Heart left ventricle (tissue), 13 donors: ENCODE results near the gene GSAP.

ENCODE experiments used
- CTCF ChIP-seq, 12 donors: fragments of 200-600 bp; sonication (generic) in 4 of 12; IDR thresholded peaks; one replicate each; pipeline versions ENCODE4 v1.5.0 to v1.8.0; 2018 to 2022; ENCODE audit warnings: antibody characterized with exemption in 12 of 12, mild to moderate bottlenecking in 5 of 12
- POLR2A ChIP-seq, 2 donors: fragments of 450-650 bp; IDR thresholded peaks; one replicate each; pipeline ENCODE4 v1.6.1; 2017; ENCODE audit warnings: antibody characterized with exemption in 2 of 2, mild to moderate bottlenecking in 2 of 2, moderate library complexity in 2 of 2
- donor health status: ischemic (EF 13 %, LVEDD 7.1; RV severe dilation, severe dysfunction).
- donor health status: DM: no; HTN: yes; CAD: no.
- donor health status: DM: no; HTN: no; CAD: no.
- donor health status: ischemic (EF 25% LVEDD 6.9; RV normal size, moderate dysfunction).
- donor health status: ischemic (EF 25% LVEDD 5.7; RV mildly dilated, moderate dysfunction).
- donor health status: ischemic (EF 35%, LVEDD 5.7; RV mildly dilated, moderate dysfunction).
- donor health status: nonischemic (EF 11% LVEDD 7.7; RV severe dilation, severe dysfunction).
- donor health status: DM: yes; HTN: yes; CAD: no.
- donor health status: PGD.
- donor health status: ischemic (EF 29% LVEDD 5.4; RV normal size, mild dysfunction).
- donor health status: nonischemic (EF 23%, LVEDD 6.1; RV moderate dilation, normal function).

GRCh38 chr7:77457779-77458178 is 41.6 kb upstream of the GSAP start:
- TF ChIP-seq CTCF (IDR thresholded peaks at IDR 0.05) (no peak), POLR2A (IDR thresholded peaks at IDR 0.05) (no peak)
